ENCODE measurements around the gene MSX1. TPM values are rescaled to one million over a fixed set of nuclear protein-coding genes. Genes with fewer than 3 reads are reported as not detected.

Gene MSX1
- total and polyA plus RNA-seq, 12 donors: 1.8 to 30.3 (median 7.2) TPM

- Histone ChIP-seq H3K9me3 (replicated peaks in 1 of 3) (no peaks in the 10 kb centered on the region), H3K27ac (no peak overlapping the region), H3K27me3 (no peaks in the 10 kb centered on the region), H3K4me1 (replicated peaks in 1 of 2) (no peaks in the 10 kb centered on the region), H3K4me3 (no peak overlapping the region), H3K36me3 (replicated peaks in 1 of 2) (no peaks in the 10 kb centered on the region)
- DNase-seq: no peak
- TF ChIP-seq POLR2A (IDR thresholded peaks at IDR 0.05) (no peak), CTCF (IDR thresholded peaks at IDR 0.05) (no peak)
- intact Hi-C loops (cut with DNase I): no loop called here
- WGBS, 4 donors: 45 to 67% (median 51%) methylated on average over 9 to 17 of the region's 17 CpGs
These were observed 40.9 kb upstream of the MSX1 start for GRCh38 chr4:4818415-4819212.

- 68 to 81% (median 75%) methylated on average over 4 to 5 of the region's 5 CpGs for WGBS, 4 donors
- H3K27ac ChIP-seq: no peak overlapping the region
- no peak overlapping the region for H3K4me3 ChIP-seq
- DNase-seq: no peak
- H3K9me3 ChIP-seq (replicated peaks in 1 of 3): no peaks in the 10 kb centered on the region
- no peaks in the 10 kb centered on the region for H3K4me1 ChIP-seq (replicated peaks in 1 of 2)
- intact Hi-C loops (cut with DNase I): no loop called here
- TF ChIP-seq CTCF (IDR thresholded peaks at IDR 0.05) (no peak), POLR2A (IDR thresholded peaks at IDR 0.05) (no peak)
- H3K27me3 ChIP-seq: no peaks in the 10 kb centered on the region
- H3K36me3 ChIP-seq (replicated peaks in 1 of 2): no peaks in the 10 kb centered on the region
These were observed 40.3 kb upstream of the MSX1 start for GRCh38 chr4:4819213-4819606.

- DNase-seq: peak in 3 of 7 donors; percentile 28 to 93 (median 30)
- Histone ChIP-seq H3K27ac (peak overlapping the region in 1 of 5 donors; percentile 27), H3K4me1 (replicated peaks in 1 of 2) (no peaks in the 10 kb centered on the region), H3K4me3 (no peak overlapping the region), H3K27me3 (no peaks in the 10 kb centered on the region), H3K9me3 (replicated peaks in 1 of 3) (no peaks in the 10 kb centered on the region), H3K36me3 (replicated peaks in 1 of 2) (no peaks in the 10 kb centered on the region)
- intact Hi-C loops (cut with DNase I): no loop called here
- whole genome bisulfite sequencing, 4 donors: 79 to 83% (median 81%) methylated on average over 14 of the region's 14 CpGs
- TF ChIP-seq POLR2A (IDR thresholded peaks at IDR 0.05): no peak
- TF ChIP-seq CTCF (IDR thresholded peaks at IDR 0.05): no peak
These were observed 39.2 kb upstream of the MSX1 start for GRCh38 chr4:4820261-4820660.

GRCh38 chr4:4820739-4821138 is 38.7 kb upstream of the MSX1 start:
- H3K36me3 ChIP-seq (replicated peaks in 1 of 2): no peaks in the 10 kb centered on the region
- no peaks in the 10 kb centered on the region for H3K4me1 ChIP-seq (replicated peaks in 1 of 2)
- no peak for TF ChIP-seq POLR2A (IDR thresholded peaks at IDR 0.05)
- no peak for TF ChIP-seq CTCF (IDR thresholded peaks at IDR 0.05)
- DNase-seq: no peak
- H3K4me3 ChIP-seq: no peak overlapping the region
- no peaks in the 10 kb centered on the region for H3K27me3 ChIP-seq
- 43 to 62% (median 58%) methylated on average over 3 of the region's 3 CpGs for WGBS, 4 donors
- no peaks in the 10 kb centered on the region for H3K9me3 ChIP-seq (replicated peaks in 1 of 3)
- peak overlapping the region in 1 of 5 donors; percentile 27 for H3K27ac ChIP-seq
- intact Hi-C loops (cut with DNase I): no loop called here
